ENCODE results near the gene DCTD. TPM values are rescaled to one million over a fixed set of nuclear protein-coding genes. Genes with fewer than 3 reads are reported as not detected.

DCTD gene
- total and polyA plus RNA-seq, 8 donors = 28.0 to 65.2 (median 45.4) TPM

- WGBS, 2 donors = 77 to 85% methylated on average over 16 of the region's 16 CpGs
- Histone ChIP-seq H3K4me1 (peaks cover 0 to 3% (median 0%) of the 10 kb centered on the region in 3 donors), H3K27me3 (no peaks in the 10 kb centered on the region), H3K27ac (no peak overlapping the region), H3K9me3 (no peaks in the 10 kb centered on the region), H3K4me3 (no peak overlapping the region), H3K36me3 (no peaks in the 10 kb centered on the region)
- TF ChIP-seq CTCF (IDR thresholded peaks at IDR 0.05) = no peak
- ATAC-seq (no peak), FAIRE-seq (no peak), DNase-seq (no peak)
- intact Hi-C loops (cut with DNase I) = no loop called here
These were observed 38.3 kb downstream of the DCTD start for GRCh38 chr4:182878633-182879495.

GRCh38 chr4:182877326-182877883 is 39.8 kb downstream of the DCTD start:
- FAIRE-seq (no peak), ATAC-seq (no peak), DNase-seq (no peak)
- Histone ChIP-seq H3K27ac (no peak overlapping the region), H3K4me1 (peaks cover 0 to 3% (median 0%) of the 10 kb centered on the region in 3 donors), H3K27me3 (no peaks in the 10 kb centered on the region), H3K4me3 (no peak overlapping the region), H3K36me3 (no peaks in the 10 kb centered on the region), H3K9me3 (no peaks in the 10 kb centered on the region)
- intact Hi-C loops (cut with DNase I) = no loop called here
- no peak for TF ChIP-seq CTCF (IDR thresholded peaks at IDR 0.05)
- 86 to 97% methylated on average over 9 of the region's 9 CpGs for WGBS, 2 donors

- DNase-seq = no peak
- Histone ChIP-seq H3K36me3 (no peaks in the 10 kb centered on the region), H3K9me3 (no peaks in the 10 kb centered on the region), H3K27me3 (no peaks in the 10 kb centered on the region), H3K4me1 (no peaks in the 10 kb centered on the region), H3K27ac (no peak overlapping the region), H3K4me3 (no peak overlapping the region)
- 88 to 93% methylated on average over 8 of the region's 8 CpGs for WGBS, 2 donors
- no peak for FAIRE-seq
- intact Hi-C loops (cut with DNase I) = no loop called here
- no peak for ATAC-seq
- no peak for TF ChIP-seq CTCF (IDR thresholded peaks at IDR 0.05)
These were observed 40.8 kb downstream of the DCTD start for GRCh38 chr4:182876427-182876826.

- ATAC-seq = no peak
- Histone ChIP-seq H3K4me3 (no peak overlapping the region), H3K9me3 (no peaks in the 10 kb centered on the region), H3K27me3 (no peaks in the 10 kb centered on the region), H3K27ac (no peak overlapping the region), H3K36me3 (no peaks in the 10 kb centered on the region), H3K4me1 (no peaks in the 10 kb centered on the region)
- FAIRE-seq = no peak
- intact Hi-C loops (cut with DNase I) = no loop called here
- TF ChIP-seq CTCF (IDR thresholded peaks at IDR 0.05) = no peak
- 90 to 97% methylated on average over 20 of the region's 20 CpGs for WGBS, 2 donors
- DNase-seq = no peak
These were observed 41.5 kb downstream of the DCTD start for GRCh38 chr4:182875453-182876405.

Data from pancreas (tissue), 10 donors.